Transverse colon (tissue), 3 donors: ENCODE measurements around the gene TPT1.

Experiments used
- CTCF ChIP-seq, 5 experiments: fragments of 200-600 bp in 3 of 5; fragments of 450-650 bp in 2 of 5; sonication (generic) in 3 of 5; IDR thresholded peaks; 1 replicate in 2 of 5; 2 replicates in 3 of 5; pipeline ENCODE4 v1.5.1; 2016 to 2017; ENCODE audit warnings: antibody characterized with exemption in 5 of 5, inconsistent platforms in 3 of 5, mild to moderate bottlenecking in 2 of 5, moderate library complexity in 1 of 5
- EP300 ChIP-seq: sonication (generic); formaldehyde crosslinking; IDR thresholded peaks from one replicate; pipeline ENCODE4 v1.6.1; 2017; ENCODE audit warnings: antibody characterized with exemption, low read depth
- POLR2A ChIP-seq: fragments of 450-650 bp; IDR thresholded peaks from one replicate; pipeline ENCODE4 v1.6.1; 2016; ENCODE audit warnings: antibody characterized with exemption, mild to moderate bottlenecking, moderate library complexity

GRCh38 chr13:45300190-45300985, 40.6 kb downstream of the TPT1 start:
- TF ChIP-seq CTCF (IDR thresholded peaks at IDR 0.05): no peak
- no peak for TF ChIP-seq POLR2A
- no peak for TF ChIP-seq EP300
